Measurements from ENCODE around the gene LGI4.
"Not testable (repeated sequence)": the region's sequence is repeated elsewhere in the genome, so short reads cannot be mapped to it uniquely, and the experiment has no call there.

LGI4 gene

DNA sequence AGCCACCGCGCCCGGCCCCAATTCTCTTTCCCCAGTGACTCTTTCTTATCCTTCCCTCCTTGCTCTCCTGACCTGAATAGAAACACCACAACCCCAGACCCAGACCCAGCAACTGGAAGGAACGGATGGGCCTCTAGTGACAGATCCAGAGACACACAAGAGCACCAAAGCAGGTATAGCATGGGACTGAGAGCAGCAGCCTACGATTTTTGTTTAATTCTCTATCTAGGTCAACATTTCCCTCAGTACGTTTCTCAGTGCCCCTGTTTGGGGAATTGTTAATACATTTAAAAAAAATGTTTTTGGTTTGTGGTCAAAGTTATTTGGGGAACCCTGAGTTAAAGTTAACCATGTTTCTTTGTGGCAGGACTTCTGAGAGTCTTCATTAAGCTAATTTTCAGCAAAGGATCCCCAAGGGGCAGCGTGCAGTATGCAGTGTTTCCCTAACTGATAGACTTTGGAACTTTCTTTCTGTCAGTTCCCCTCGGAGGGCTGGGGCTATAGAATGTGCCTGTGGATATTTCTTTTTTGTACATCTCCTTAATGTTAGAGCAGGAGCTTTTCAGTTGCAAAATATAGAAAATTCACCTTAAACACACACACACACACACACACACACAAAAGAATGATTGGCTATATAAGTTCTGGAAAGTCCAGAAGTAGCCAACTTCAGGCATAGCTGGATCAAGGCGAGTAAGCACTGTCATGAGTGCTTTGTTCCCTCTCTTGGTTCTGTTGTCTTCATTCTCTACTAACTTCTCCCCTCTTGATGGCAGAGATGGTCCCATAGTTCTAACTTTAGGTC, 26.0 kb upstream of the LGI4 start:
- no peak for DNase-seq (ENCODE audit: low read depth)

DNA sequence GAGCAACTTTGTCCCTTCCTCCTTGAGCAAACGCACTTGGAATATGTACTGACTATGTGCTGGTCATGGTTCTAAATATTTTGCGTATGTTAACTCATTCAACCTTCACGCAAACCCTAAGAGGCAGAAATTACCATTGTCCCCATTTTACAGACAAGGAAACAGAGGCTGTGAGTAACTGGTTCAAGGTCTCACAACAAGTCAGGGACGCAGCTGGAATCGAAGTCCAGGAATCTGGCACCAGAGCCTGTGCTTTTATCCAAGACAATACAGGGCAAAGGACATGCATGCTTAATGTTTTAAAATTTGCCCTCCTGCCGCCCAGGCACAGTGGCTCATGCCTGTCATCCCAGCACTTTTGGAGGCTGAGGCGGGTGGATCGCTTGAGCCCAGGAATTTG, 24.7 kb upstream of the LGI4 start:
- DNase-seq (ENCODE audit: low read depth) = no peak

DNA sequence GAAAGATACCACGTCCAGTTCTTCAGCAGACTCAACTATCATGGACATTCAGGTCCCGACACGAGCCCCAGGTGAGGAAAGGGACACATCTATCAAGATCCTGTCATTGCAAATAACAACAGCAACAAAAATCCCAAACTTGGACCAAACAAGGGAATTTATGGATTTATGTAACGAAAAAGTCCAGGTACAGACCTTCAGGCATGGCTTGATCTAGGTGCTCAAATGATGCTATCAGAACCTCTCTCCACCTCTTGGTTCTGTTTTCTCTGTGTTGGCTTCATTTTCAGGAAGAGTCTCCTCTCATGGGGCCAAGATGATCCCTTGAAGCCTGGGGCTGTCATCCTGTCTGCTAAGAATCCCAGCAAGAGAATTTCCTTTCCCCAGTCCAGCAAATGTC, 22.6 kb upstream of the LGI4 start:
- DNase-seq (ENCODE audit: low read depth) = no peak

GRCh38 chr19:35156673-35157014, 21.8 kb upstream of the LGI4 start:
- DNase-seq (ENCODE audit: low read depth) = no peak

GRCh38 chr19:35155981-35156672, 21.3 kb upstream of the LGI4 start:
- DNase-seq (ENCODE audit: low read depth) = no peak

DNA sequence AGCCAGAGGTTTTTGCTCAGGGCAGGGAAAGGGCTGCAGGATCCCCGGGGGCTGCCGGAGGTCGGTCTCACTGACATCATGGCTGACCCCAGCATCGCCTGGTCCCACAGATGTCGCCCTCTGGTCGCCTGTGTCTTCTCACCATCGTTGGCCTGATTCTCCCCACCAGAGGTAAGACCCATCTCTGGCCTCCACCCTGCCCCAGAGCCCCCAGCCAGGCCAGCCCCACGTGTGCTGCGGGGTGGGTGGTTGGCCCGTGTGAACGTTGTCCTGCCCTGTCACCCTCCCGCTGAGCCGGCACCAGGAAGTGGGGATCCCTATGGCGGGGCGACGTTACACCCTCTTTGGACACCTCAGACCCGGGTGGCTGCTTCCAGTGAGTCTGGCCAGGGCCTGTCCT, 20.6 kb upstream of the LGI4 start:
- no peak for DNase-seq (ENCODE audit: low read depth)

DNA sequence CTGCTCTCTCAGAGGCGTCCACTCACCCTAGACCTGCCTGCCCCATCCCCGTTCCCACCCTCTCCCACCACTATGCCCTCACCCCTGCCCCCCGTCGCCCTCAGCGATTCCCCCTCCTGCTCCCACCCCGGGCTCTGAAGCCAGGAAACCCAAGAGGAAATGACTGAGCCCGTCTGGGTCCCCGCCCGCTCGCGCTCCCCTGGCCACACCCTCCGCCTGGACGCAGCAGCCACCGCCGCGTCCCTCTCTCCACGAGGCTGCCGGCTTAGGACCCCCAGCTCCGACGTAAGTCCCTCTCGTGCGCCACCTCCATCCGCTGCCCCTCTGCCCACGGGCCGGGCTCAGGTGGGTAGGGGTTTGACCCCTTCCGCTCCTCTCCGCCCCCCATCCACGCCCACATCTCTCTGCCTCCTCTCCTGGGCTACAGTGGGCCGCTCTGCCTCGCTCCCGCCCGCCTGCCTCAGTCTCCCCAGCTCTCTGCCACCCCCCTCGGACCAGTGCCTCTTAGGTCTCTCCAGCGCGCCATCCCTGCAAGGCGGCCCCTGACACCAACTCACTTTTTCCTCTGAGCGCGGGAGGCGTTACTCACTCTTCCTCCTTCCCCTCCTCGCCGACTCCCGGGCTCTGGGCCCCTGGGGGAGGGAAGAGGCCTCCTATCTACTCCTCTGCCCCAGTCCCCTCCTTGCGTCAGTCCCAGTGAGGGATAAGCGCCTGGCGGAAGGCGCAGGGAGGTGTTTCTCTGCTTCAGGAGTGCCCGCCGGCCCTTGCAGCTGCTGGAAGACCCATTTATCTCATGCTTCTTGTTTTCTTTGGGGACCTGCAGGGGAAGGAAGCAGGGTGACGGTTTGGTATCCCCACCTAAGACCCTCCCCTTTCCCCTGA, 19.9 kb upstream of the LGI4 start, which contains the start of gene FXYD5:
FXYD5 (plus strand) TSS at position 211 of the 882 bp plus-strand sequence. CDS start 816 bp downstream, outside the sequence.
- DNase-seq (ENCODE audit: low read depth) = peak; percentile 74

DNA sequence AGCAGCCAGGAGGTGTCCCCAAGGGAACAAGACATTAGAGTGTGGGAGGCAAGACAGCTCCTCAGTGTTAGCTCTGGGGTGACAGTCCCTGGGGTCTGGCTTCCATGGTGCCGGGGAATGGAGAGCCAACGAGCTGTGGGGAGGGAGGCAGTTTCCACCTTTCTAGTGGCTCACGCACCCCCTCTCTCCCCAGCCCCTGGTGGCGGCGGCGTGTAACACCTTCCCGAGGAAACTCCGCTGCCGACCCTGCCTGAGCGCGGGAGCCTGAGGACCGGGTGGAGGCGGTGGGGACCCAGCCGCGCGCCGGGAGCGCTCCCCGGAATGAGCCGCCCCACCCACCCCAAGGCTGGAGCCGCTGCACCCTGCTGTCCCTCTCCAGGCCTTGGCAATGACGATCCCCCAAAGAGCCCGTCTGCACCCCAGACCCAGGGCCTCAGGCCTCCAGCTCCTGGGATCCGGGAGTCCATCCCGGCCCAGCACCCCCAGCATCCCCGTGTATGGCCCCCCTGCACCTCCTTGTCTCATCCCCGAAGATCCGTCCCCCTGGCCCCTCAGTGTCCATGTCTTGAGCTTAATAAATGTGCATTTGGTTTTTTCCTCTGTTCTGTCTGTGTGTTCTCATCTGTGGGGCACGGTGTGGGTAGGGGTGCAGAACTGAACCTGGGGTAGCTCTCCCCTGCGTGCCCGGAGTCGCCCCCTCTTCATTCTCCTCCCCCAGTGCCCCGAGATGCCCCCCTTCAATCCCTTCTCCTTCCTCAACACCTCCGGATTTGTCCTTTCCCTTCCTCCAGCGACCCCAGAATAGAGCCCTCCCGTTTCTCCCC, 19.1 kb upstream of the LGI4 start:
- peak; percentile 23 for DNase-seq (ENCODE audit: low read depth)

- DNase-seq (ENCODE audit: low read depth) = not testable (repeated sequence)
These were observed 18.3 kb upstream of the LGI4 start for GRCh38 chr19:35153129-35153522.

GRCh38 chr19:35151273-35152065, 16.6 kb upstream of the LGI4 start:
- no peak for DNase-seq (ENCODE audit: low read depth)

- DNase-seq (ENCODE audit: low read depth) = no peak
These were observed 15.6 kb upstream of the LGI4 start for GRCh38 chr19:35150445-35150844.

DNA sequence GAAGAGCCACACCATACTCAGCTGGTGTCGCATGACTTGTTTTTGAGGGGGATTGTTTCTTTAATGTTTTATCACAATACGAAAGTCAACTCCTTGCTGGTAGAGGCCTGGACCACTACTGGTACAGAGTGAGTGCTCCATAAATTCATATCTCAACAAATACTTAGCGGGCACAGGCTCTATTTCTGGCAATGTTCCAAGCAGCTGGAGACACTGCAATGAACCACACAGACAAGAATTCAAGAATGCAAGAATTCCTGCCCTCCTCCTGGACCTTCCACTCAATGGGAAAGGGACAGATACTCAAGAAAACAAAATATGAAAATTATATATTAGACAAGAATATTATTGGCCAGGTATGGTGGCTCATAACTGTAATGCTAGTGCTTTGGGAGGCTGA, 14.6 kb upstream of the LGI4 start:
- DNase-seq (ENCODE audit: low read depth) = no peak

- DNase-seq (ENCODE audit: low read depth) = no peak
These were observed 12.0 kb upstream of the LGI4 start for GRCh38 chr19:35146746-35147459.

- no peak for DNase-seq (ENCODE audit: low read depth)
These were observed 10.0 kb upstream of the LGI4 start for GRCh38 chr19:35144600-35145436.

GRCh38 chr19:35144259-35144599, 9.4 kb upstream of the LGI4 start:
- no peak for DNase-seq (ENCODE audit: low read depth)

- DNase-seq (ENCODE audit: low read depth) = no peak
These were observed 9.0 kb upstream of the LGI4 start for GRCh38 chr19:35143818-35144217.

DNA sequence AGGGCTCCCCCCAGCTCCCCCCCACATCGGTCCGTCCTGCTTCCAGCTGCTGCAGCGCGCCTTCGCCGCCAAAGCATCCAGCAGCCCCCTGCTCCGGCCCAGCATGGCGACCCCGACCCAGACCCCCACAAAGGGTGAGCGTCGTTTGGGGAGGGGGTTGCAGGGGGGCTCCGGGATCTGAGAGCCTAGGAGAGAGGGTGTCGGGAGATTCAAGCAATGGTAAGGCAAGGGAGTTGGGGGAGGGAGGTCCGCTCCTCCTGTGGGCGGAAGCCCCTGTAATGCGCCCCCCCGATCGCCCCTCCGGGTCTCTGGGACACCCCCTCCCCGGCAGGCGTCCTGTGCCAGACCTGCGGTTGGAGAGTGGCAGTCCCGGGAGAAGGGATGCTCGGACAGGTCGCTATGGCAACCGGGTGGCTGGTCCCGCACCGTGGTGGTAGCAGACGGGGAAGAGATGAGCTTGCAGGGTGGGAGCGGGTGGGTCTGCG, 8.4 kb upstream of the LGI4 start, which contains the start of gene FXYD7:
FXYD7 (plus strand) TSS at position 25 of the 485 bp plus-strand sequence; CDS start at position 104, 79 bp downstream.
- no peak for DNase-seq (ENCODE audit: low read depth)

DNA sequence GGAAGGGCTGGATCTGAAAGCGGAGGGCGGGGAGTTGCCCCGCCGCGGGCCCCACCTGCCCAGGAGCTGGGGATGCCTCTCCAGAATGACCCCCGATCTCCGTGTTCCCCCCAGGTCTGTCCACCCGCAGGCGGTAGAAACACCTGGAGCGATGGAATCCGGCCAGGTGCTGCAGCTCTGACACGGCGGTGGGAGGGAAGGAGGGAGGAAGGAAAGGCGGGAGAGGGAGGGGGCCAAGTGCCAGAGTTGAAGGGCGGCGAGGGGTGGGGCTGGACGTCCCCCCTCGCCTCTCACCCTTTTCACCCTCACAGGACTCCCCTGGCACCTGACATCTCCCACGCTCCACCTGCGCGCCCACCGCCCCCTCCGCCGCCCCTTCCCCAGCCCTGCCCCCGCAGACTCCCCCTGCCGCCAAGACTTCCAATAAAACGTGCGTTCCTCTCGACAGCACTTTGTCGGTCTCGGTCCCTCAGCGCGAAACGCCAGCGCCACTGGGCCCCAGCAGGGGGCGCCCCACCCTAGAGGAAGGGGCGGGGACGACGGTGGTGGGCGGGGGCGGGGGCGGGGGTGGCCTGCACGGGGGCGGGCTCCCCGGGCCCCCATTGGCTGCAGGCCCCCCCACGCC, 7.9 kb upstream of the LGI4 start:
- no peak for DNase-seq (ENCODE audit: low read depth)

All from fibroblast of gingiva (primary cell).